Cardiac fibroblast (primary cell): ENCODE results near the gene CD247.

Experiments used
- DNase-seq, 2 donors: peaks; one replicate each; pipeline versions ENCODE4 v3.0.0 to v3.0.0-alpha.2; 2010; ENCODE audit warnings: low read depth in 2 of 2
- H3K4me3 ChIP-seq, 2 donors: replicated peaks in 1 of 2; 1 replicate in 1 of 2; 2 replicates in 1 of 2; pipeline ENCODE4 v1.5.1; 2011; ENCODE audit warnings: low read depth in 2 of 2, low read length in 2 of 2, mild to moderate bottlenecking in 2 of 2, moderate library complexity in 1 of 2
- TF ChIP-seq, protein P1 (sequence below): IDR thresholded peaks from one replicate; pipeline ENCODE4 v1.5.1; 2011; ENCODE audit warnings: low read depth, mild to moderate bottlenecking, low read length, inconsistent platforms

CD247 gene

DNA sequence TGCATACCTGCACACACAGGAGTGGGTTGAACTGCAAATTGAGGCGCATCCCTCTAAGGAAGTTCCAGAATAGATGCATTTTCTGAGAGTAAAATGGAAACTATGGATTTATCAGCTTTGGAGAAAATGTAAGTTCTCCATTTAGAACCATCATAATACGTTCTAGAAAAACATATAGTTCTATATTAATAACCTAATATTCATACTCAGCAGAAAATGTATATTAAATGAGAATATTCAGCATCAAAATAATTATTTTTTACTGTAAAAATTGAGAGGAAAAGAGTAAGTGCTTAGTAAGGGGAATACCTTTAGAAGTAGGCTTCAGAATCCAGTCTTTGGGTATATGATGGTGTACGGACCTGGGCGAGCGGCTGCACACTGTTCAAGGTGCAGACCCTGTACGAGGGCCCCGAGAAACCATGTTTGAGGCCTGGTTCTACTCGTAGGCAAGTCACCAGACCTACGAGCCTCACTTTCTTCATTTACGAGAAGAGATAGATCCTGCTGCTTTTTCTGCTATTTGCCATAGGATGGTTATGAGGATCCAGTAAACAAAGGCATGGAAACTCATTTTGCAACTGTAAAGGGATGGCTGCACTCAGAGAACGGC, 6.8 kb downstream of the CD247 start:
- TF ChIP-seq, protein P1, sequence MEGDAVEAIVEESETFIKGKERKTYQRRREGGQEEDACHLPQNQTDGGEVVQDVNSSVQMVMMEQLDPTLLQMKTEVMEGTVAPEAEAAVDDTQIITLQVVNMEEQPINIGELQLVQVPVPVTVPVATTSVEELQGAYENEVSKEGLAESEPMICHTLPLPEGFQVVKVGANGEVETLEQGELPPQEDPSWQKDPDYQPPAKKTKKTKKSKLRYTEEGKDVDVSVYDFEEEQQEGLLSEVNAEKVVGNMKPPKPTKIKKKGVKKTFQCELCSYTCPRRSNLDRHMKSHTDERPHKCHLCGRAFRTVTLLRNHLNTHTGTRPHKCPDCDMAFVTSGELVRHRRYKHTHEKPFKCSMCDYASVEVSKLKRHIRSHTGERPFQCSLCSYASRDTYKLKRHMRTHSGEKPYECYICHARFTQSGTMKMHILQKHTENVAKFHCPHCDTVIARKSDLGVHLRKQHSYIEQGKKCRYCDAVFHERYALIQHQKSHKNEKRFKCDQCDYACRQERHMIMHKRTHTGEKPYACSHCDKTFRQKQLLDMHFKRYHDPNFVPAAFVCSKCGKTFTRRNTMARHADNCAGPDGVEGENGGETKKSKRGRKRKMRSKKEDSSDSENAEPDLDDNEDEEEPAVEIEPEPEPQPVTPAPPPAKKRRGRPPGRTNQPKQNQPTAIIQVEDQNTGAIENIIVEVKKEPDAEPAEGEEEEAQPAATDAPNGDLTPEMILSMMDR: no peak
- no peak for DNase-seq
- no peak overlapping the region for H3K4me3 ChIP-seq

DNA sequence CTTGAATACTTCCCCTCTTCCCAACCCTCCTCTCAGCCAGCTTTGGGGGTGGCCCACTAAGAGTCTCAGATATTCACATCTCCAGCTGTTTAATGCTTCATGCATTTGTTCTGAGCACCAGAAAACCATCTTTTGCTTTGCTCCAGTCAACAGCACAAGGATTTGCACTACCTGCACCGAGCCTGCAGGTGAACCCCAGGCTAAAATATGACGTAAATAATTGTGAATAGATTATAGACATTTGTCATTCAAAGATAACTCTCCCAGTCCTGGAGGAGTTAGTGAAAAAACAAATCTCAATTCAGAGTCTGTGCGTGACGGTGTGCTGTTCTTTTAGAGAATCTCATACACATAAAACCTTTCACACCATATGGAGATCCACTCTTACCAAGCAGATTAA, 7.4 kb downstream of the CD247 start:
- no peak overlapping the region for H3K4me3 ChIP-seq
- DNase-seq: no peak
- TF ChIP-seq, protein P1: no peak

DNA sequence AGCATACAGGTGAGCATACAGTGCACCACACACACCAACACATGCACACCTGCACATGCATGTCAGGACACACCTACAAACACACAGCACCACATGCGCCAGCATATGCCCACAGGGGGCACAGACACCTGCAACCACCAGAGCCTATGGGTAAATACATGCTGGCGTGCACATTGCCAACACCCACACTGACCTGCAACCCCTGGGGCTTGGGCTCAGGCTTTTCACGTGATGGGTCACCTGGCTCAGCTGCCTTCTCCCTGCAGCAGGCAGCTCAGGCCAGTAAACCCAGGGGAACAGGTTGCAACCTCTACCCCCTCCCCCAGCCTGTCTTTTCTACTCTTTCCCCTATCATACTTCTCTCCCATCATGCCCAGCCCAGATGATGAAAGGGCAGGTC, 8.1 kb downstream of the CD247 start:
- TF ChIP-seq, protein P1: no peak
- no peak for DNase-seq
- H3K4me3 ChIP-seq: no peak overlapping the region

DNA sequence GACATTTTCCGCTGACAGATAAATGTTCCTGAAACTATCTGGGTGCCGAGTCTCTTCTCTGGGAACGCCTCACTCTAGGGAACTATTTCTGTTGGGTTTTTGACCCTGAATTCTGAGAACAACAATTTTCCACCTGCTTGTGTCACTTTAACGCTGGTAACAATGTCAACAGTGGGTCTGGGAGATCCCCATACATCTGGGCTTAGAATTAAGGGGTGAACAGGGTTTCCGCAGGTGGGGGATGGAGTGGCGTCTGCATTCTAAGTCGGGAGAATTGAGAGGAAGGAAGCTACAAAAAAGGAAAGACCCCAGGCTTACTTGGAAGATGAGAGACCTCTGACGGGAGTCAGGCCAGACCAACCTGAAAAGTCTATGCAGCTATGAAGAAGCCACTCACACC, 8.7 kb downstream of the CD247 start:
- no peak for DNase-seq
- H3K4me3 ChIP-seq: no peak overlapping the region
- TF ChIP-seq, protein P1: no peak

DNA sequence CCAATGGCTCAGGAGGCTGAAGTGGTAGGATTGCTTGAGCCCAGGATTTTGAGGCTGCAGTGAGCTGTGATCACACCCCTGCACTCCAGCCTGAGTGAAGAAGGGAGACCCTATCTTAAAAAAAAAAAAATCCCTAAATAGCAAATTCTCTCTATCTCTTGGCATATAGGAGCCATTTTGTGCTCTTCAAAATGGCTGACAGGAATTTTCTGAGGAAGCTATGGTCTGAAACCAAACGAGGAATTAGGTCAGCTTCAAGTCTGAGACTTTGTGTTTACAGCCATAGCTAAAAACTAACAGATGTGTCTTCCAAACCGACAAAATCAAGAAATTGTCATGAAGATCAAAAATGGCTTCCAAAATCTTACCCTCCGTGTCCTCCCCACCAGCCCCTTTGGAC, 10.6 kb downstream of the CD247 start:
- DNase-seq: no peak
- TF ChIP-seq, protein P1: no peak
- no peak overlapping the region for H3K4me3 ChIP-seq

DNA sequence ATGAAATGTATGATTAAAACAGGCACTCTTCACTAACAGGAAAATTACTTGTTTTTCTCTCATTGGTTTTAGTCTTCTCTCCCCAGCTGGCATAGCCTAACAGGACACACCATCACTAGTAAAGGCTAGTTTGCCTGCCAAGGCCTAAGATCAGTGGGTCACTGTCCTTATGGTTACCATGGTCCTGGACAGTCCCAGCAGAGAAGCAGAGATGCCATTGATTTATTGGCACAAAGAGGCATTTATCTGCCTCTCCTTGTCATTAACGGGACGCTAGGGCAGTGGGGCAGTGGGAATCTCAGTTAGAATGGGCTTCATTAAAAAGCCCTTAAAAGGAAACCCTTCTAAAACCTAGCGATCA, 13.9 kb downstream of the CD247 start:
- DNase-seq: no peak
- TF ChIP-seq, protein P1: no peak
- H3K4me3 ChIP-seq: no peak overlapping the region
